H9 (cell line): Measurements from ENCODE around the gene LRPPRC. TPM values are rescaled to one million over a fixed set of nuclear protein-coding genes. Genes with fewer than 3 reads are reported as not detected.

Experiments
- DNase-seq: peaks from one replicate; pipeline ENCODE4 v3.0.0-alpha.2; 2017
- H2AFZ ChIP-seq: one replicate; pipeline ENCODE4 v1.6.1; 2013; ENCODE audit warnings: mild to moderate bottlenecking, low read length, control low read depth, moderate library complexity
- H2AK5ac ChIP-seq: 2 replicates; pipeline ENCODE4 v1.6.1; 2013; ENCODE audit warnings: low read length, control low read depth, mixed read lengths; ENCODE audit not compliant: insufficient read length
- H2BK120ac ChIP-seq: one replicate; pipeline ENCODE4 v1.6.1; 2013; ENCODE audit warnings: low read depth, mild to moderate bottlenecking, low read length, control low read depth, inconsistent platforms; ENCODE audit not compliant: poor library complexity, severe bottlenecking
- H2BK12ac ChIP-seq: 2 replicates; pipeline ENCODE4 v1.6.1; 2013; ENCODE audit warnings: low read length, control low read depth, mixed read lengths, low read depth; ENCODE audit not compliant: insufficient read length
- H2BK15ac ChIP-seq: 2 replicates; pipeline ENCODE4 v1.6.1; 2013; ENCODE audit warnings: low read depth, low read length, control low read depth
- H2BK20ac ChIP-seq: one replicate; pipeline ENCODE4 v1.6.1; 2013; ENCODE audit warnings: low read depth, mild to moderate bottlenecking, low read length, control low read depth, inconsistent platforms; ENCODE audit not compliant: poor library complexity, severe bottlenecking
- H2BK5ac ChIP-seq: 2 replicates; pipeline ENCODE4 v1.6.1; 2013; ENCODE audit warnings: low read length, control low read depth, mixed read lengths; ENCODE audit not compliant: insufficient read length
- H3K14ac ChIP-seq: 2 replicates; pipeline ENCODE4 v1.6.1; 2013; ENCODE audit warnings: low read length, control low read depth; ENCODE audit not compliant: insufficient read depth
- H3K18ac ChIP-seq: 2 replicates; pipeline ENCODE4 v1.6.1; 2013; ENCODE audit warnings: low read depth, mild to moderate bottlenecking, mixed read lengths, low read length, control low read depth; ENCODE audit not compliant: insufficient read length
- H3K23ac ChIP-seq: 2 replicates; pipeline ENCODE4 v1.6.1; 2013; ENCODE audit warnings: low read length, control low read depth, mixed read lengths, low read depth; ENCODE audit not compliant: insufficient read length
- H3K23me2 ChIP-seq: 2 replicates; pipeline ENCODE4 v1.6.1; 2013; ENCODE audit warnings: low read depth, mild to moderate bottlenecking, mixed read lengths, low read length, control low read depth; ENCODE audit not compliant: insufficient read length, poor library complexity, severe bottlenecking
- H3K27ac ChIP-seq: 2 replicates; pipeline ENCODE4 v1.5.1; 2013; ENCODE audit warnings: low read length, control low read depth, mixed read lengths, low read depth; ENCODE audit not compliant: insufficient read length
- H3K27me3 ChIP-seq: 2 replicates; pipeline ENCODE4 v1.6.1; 2013; ENCODE audit warnings: low read length, control low read depth, inconsistent platforms; ENCODE audit not compliant: insufficient read depth
- H3K4ac ChIP-seq: 2 replicates; pipeline ENCODE4 v1.6.1; 2013; ENCODE audit warnings: low read depth, mild to moderate bottlenecking, control low read depth, inconsistent platforms, low read length, moderate library complexity
- H3K4me1 ChIP-seq: 2 replicates; pipeline ENCODE4 v1.6.1; 2013; ENCODE audit warnings: low read length, control low read depth, inconsistent platforms; ENCODE audit not compliant: insufficient read depth
- H3K4me2 ChIP-seq: 2 replicates; pipeline ENCODE4 v1.6.1; 2013; ENCODE audit warnings: low read length, control low read depth, mixed read lengths; ENCODE audit not compliant: insufficient read length, insufficient read depth
- H3K56ac ChIP-seq: 2 replicates; pipeline ENCODE4 v1.6.1; 2013; ENCODE audit warnings: low read depth, mild to moderate bottlenecking, mixed read lengths, low read length, control low read depth; ENCODE audit not compliant: insufficient read length
- H3K79me1 ChIP-seq: 2 replicates; pipeline ENCODE4 v1.6.1; 2013; ENCODE audit warnings: low read depth, mild to moderate bottlenecking, moderate library complexity, low read length, control low read depth, inconsistent platforms; ENCODE audit not compliant: insufficient read depth, poor library complexity, severe bottlenecking
- H3K79me2 ChIP-seq: 2 replicates; pipeline ENCODE4 v1.6.1; 2013; ENCODE audit warnings: low read length, control low read depth, inconsistent platforms; ENCODE audit not compliant: insufficient read depth
- H3K9ac ChIP-seq: 2 replicates; pipeline ENCODE4 v1.6.1; 2013; ENCODE audit warnings: low read length, control low read depth, mixed read lengths; ENCODE audit not compliant: insufficient read length; ENCODE audit errors: extremely low read depth
- H3K9me3 ChIP-seq: one replicate; pipeline ENCODE4 v1.6.1; 2013; ENCODE audit warnings: low read depth, low read length, inconsistent platforms; ENCODE audit not compliant: control insufficient read depth
- H3T11ph ChIP-seq: one replicate; pipeline ENCODE4 v1.6.1; 2013; ENCODE audit warnings: mild to moderate bottlenecking, low read length, control low read depth, inconsistent platforms
- H4K20me1 ChIP-seq: one replicate; pipeline ENCODE4 v1.6.1; 2013; ENCODE audit not compliant: control insufficient read depth, insufficient read length, insufficient read depth
- H4K5ac ChIP-seq: 2 replicates; pipeline ENCODE4 v1.6.1; 2013; ENCODE audit warnings: low read depth, mild to moderate bottlenecking, mixed read lengths, low read length, control low read depth; ENCODE audit not compliant: insufficient read length
- H4K8ac ChIP-seq: replicated peaks from 2 replicates; pipeline ENCODE4 v1.6.1; 2013; ENCODE audit warnings: low read length, control low read depth, mixed read lengths, low read depth; ENCODE audit not compliant: insufficient read length
- H4K91ac ChIP-seq: 2 replicates; pipeline ENCODE4 v1.6.1; 2013; ENCODE audit warnings: low read depth, mild to moderate bottlenecking, moderate library complexity, mixed read lengths, low read length, control low read depth; ENCODE audit not compliant: insufficient read length
- H3K27ac Mint-ChIP-seq, 3 experiments: 2 replicates in 2 of 3; 3 replicates in 1 of 3; pipeline ENCODE4 v1.8.0; 2020 to 2021; ENCODE audit warnings: mixed read lengths in 3 of 3, mild to moderate bottlenecking in 1 of 3, moderate library complexity in 1 of 3
- H3K27me3 Mint-ChIP-seq: 2 replicates; pipeline ENCODE4 v1.8.0; 2021; ENCODE audit warnings: low read depth, mild to moderate bottlenecking, moderate library complexity, mixed read lengths
- H3K36me3 Mint-ChIP-seq, 3 experiments: 2 replicates in 2 of 3; 3 replicates in 1 of 3; pipeline ENCODE4 v1.8.0; 2020 to 2021; ENCODE audit warnings: low read depth in 3 of 3, mixed read lengths in 3 of 3; ENCODE audit not compliant: insufficient read depth in 1 of 3
- H3K4me1 Mint-ChIP-seq, 2 experiments: 2 replicates each; pipeline ENCODE4 v1.8.0; 2020; ENCODE audit warnings: mixed read lengths in 2 of 2
- H3K4me3 Mint-ChIP-seq, 2 experiments: 2 replicates in 1 of 2; 3 replicates in 1 of 2; pipeline ENCODE4 v1.8.0; 2020 to 2021; ENCODE audit warnings: mild to moderate bottlenecking in 2 of 2, mixed read lengths in 2 of 2, moderate library complexity in 1 of 2
- H3K9me3 Mint-ChIP-seq, 2 experiments: 2 replicates in 1 of 2; 3 replicates in 1 of 2; pipeline ENCODE4 v1.8.0; 2020; ENCODE audit warnings: mild to moderate bottlenecking in 2 of 2, mixed read lengths in 2 of 2, moderate library complexity in 1 of 2
- WGBS: extraction: QIAGEN DNeasy Blood & Tissue Kit; methylation state at CpG from one replicate; pipeline ENCODE4 v1.1.7; 2013; ENCODE audit warnings: missing lambda C conversion rate, low lambda C conversion rate, mixed read lengths; ENCODE audit not compliant: insufficient read length; ENCODE audit errors: extremely low coverage; 5-methylcytosine and 5-hydroxymethylcytosine counted together
- total RNA-seq: library from RNA; stranded (reverse); gene quantifications from 2 replicates; pipeline ENCODE4 v1.2.1, GENCODE V29; 2021
- TF ChIP-seq, protein P1 (sequence below): fragments of 200-600 bp; sonication (generic); conservative IDR thresholded peaks from 3 replicates; pipeline ENCODE4 v1.8.0; 2021; ENCODE audit warnings: antibody characterized with exemption, mild to moderate bottlenecking

Gene LRPPRC
- total RNA-seq, 1 experiment from 2014 or later: 182 TPM

- Histone ChIP-seq H2BK12ac (no peak overlapping the region), H3K27ac (no peak overlapping the region), H3K18ac (no peak overlapping the region), H2BK15ac (no peak overlapping the region), H2AK5ac (no peak overlapping the region), H2AFZ (no peak overlapping the region), H3K23ac (no peak overlapping the region), H4K5ac (no peak overlapping the region), H3K56ac (no peak overlapping the region), H3K4me1 (no peaks in the 10 kb centered on the region), H3K4me2 (no peak overlapping the region), H4K91ac (no peak overlapping the region), H3K4ac (no peak overlapping the region), H3K9me3 (no peaks in the 10 kb centered on the region), H3K23me2 (no peaks in the 10 kb centered on the region), H3K79me2 (no peaks in the 10 kb centered on the region), H3K79me1 (peaks cover 4% of the 10 kb centered on the region), H4K20me1 (no peaks in the 10 kb centered on the region), H4K8ac (no peak overlapping the region), H3K14ac (no peak overlapping the region), H3K27me3 (no peaks in the 10 kb centered on the region), H3T11ph (no peak overlapping the region), H2BK120ac (no peak overlapping the region), H2BK20ac (no peak overlapping the region), H3K9ac (no peak overlapping the region), H2BK5ac (no peak overlapping the region)
- no peak for DNase-seq
- TF ChIP-seq, protein P1, sequence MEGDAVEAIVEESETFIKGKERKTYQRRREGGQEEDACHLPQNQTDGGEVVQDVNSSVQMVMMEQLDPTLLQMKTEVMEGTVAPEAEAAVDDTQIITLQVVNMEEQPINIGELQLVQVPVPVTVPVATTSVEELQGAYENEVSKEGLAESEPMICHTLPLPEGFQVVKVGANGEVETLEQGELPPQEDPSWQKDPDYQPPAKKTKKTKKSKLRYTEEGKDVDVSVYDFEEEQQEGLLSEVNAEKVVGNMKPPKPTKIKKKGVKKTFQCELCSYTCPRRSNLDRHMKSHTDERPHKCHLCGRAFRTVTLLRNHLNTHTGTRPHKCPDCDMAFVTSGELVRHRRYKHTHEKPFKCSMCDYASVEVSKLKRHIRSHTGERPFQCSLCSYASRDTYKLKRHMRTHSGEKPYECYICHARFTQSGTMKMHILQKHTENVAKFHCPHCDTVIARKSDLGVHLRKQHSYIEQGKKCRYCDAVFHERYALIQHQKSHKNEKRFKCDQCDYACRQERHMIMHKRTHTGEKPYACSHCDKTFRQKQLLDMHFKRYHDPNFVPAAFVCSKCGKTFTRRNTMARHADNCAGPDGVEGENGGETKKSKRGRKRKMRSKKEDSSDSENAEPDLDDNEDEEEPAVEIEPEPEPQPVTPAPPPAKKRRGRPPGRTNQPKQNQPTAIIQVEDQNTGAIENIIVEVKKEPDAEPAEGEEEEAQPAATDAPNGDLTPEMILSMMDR: no peak
- H3K4me3 Mint-ChIP-seq: no peak overlapping the region
- no peaks in the 10 kb centered on the region for H3K9me3 Mint-ChIP-seq
- H3K4me1 Mint-ChIP-seq: no peaks in the 10 kb centered on the region
- WGBS: no CpG with 5 or more reads among the region's 5 CpGs
- H3K27me3 Mint-ChIP-seq: no peaks in the 10 kb centered on the region
- H3K36me3 Mint-ChIP-seq: peaks cover 45 to 91% (median 89%) of the 10 kb centered on the region in 3 experiments
- H3K27ac Mint-ChIP-seq: peak overlapping the region in 1 of 3 experiments; percentile 52; a peak in 1 of 7 replicates
Observed at GRCh38 chr2:43958397-43959275, 37.2 kb downstream of the LRPPRC start.
